A673 (cell line): ENCODE results near the gene PGK1. TPM values are rescaled to one million over a fixed set of nuclear protein-coding genes. Genes with fewer than 3 reads are reported as not detected.
"Not testable (repeated sequence)": the region's sequence is repeated elsewhere in the genome, so short reads cannot be mapped to it uniquely, and the experiment has no call there.

ENCODE experiments used
- BruUV-seq: library from RNA; stranded (reverse); fragments of 400-500 nt; replicated peaks from 2 replicates; lab custom pipeline; 2021; lab: Mats Ljungman, UMichigan
- CTCF ChIA-PET: fragments of 300-600 bp; sonication (Branson Sonifier 250); formaldehyde crosslinking; loops from one replicate; lab custom pipeline; 2022; ENCODE audit warnings: antibody characterized with exemption; lab: Charles Lee
- POLR2A ChIA-PET: fragments of 300-600 bp; sonication (Branson Sonifier 250); formaldehyde crosslinking; loops from one replicate; lab custom pipeline; 2022; ENCODE audit warnings: antibody characterized with exemption; ENCODE audit not compliant: low non-redundant PET; lab: Charles Lee
- DNase-seq: peaks from one replicate; pipeline ENCODE4 v3.0.0-alpha.2; 2015; ENCODE audit warnings: low spot score
- H3K27ac ChIP-seq: fragments of 200-600 bp; sonication (generic); 2 replicates; pipeline ENCODE4 v1.5.1; 2016; ENCODE audit warnings: mixed run types, low read depth, mild to moderate bottlenecking, mixed read lengths, antibody characterized with exemption, low read length; ENCODE audit not compliant: poor library complexity, severe bottlenecking
- H3K27me3 ChIP-seq: fragments of 200-600 bp; sonication (generic); replicated peaks from 2 replicates; pipeline ENCODE4 v1.6.1; 2017; ENCODE audit warnings: mixed run types, low read depth, mild to moderate bottlenecking, mixed read lengths, antibody characterized with exemption, low read length; ENCODE audit not compliant: insufficient read depth, poor library complexity
- H3K36me3 ChIP-seq: fragments of 200-600 bp; sonication (generic); 2 replicates; pipeline ENCODE4 v1.6.1; 2016; ENCODE audit warnings: mixed run types, mild to moderate bottlenecking, mixed read lengths, antibody characterized with exemption, low read length; ENCODE audit not compliant: insufficient read depth, poor library complexity, severe bottlenecking
- H3K4me1 ChIP-seq: fragments of 200-600 bp; sonication (generic); 2 replicates; pipeline ENCODE4 v1.6.1; 2017; ENCODE audit warnings: mixed run types, mild to moderate bottlenecking, mixed read lengths, antibody characterized with exemption, low read length; ENCODE audit not compliant: insufficient read depth, poor library complexity, severe bottlenecking
- H3K4me3 ChIP-seq: fragments of 200-600 bp; sonication (generic); 2 replicates; pipeline ENCODE4 v1.5.1; 2016; ENCODE audit warnings: low read depth, mixed run types, mild to moderate bottlenecking, mixed read lengths, low read length; ENCODE audit not compliant: poor library complexity, severe bottlenecking
- H3K9me3 ChIP-seq: fragments of 200-600 bp; sonication (generic); 2 replicates; pipeline ENCODE4 v1.6.1; 2016; ENCODE audit warnings: mixed run types, low read depth, mild to moderate bottlenecking, mixed read lengths, antibody characterized with exemption, low read length; ENCODE audit not compliant: poor library complexity, severe bottlenecking
- CTCF ChIP-seq: fragments of 300-800, 200-600 bp; sonication (generic); conservative IDR thresholded peaks from 2 replicates; pipeline ENCODE4 v1.5.1; 2017; ENCODE audit warnings: low read depth, mild to moderate bottlenecking, antibody characterized with exemption, low read length, moderate library complexity, mixed read lengths
- EZH2 ChIP-seq: fragments of 200-600 bp; sonication (generic); IDR thresholded peaks from 2 replicates; pipeline ENCODE4 v1.6.1; 2017; ENCODE audit warnings: borderline replicate concordance, low read depth, mild to moderate bottlenecking, mixed read lengths, antibody characterized with exemption, low read length; ENCODE audit not compliant: poor library complexity, severe bottlenecking
- intact Hi-C: fragments of 100-400 bp; cut with micrococcal nuclease; formaldehyde crosslinking; loops from one replicate; pipeline ENCODE4 v1.10.0; 2022; ENCODE audit not compliant: unreplicated experiment
- total RNA-seq: library from RNA; stranded (reverse); gene quantifications from 2 replicates; pipeline ENCODE4 v1.2.3, GENCODE V29; 2021

Gene PGK1
- total RNA-seq, 1 experiment from 2014 or later = 438 TPM

- H3K36me3 ChIP-seq = no peaks in the 10 kb centered on the region
- no peak for TF ChIP-seq CTCF
- TF ChIP-seq EZH2 = no peak
- intact Hi-C loops = no loop called here
- BruUV-seq = no TSS peak
- ChIA-PET POLR2A (no interaction called here), CTCF (no interaction called here)
- DNase-seq = no peak
- H3K27ac ChIP-seq = no peak overlapping the region
- H3K4me3 ChIP-seq = no peak overlapping the region
- no peaks in the 10 kb centered on the region for H3K4me1 ChIP-seq
- no peaks in the 10 kb centered on the region for H3K27me3 ChIP-seq
- H3K9me3 ChIP-seq = no peaks in the 10 kb centered on the region
Measured at GRCh38 chrX:78066110-78066509, 37.9 kb upstream of the PGK1 start.

- ChIA-PET CTCF (no interaction called here), POLR2A (interaction anchor here (0.6 kb wide), 1 partner anchor 1898 kb away, joined by 3 read pairs; the partner anchor contains the start of gene PBDC1)
- no TSS peak for BruUV-seq
- H3K27me3 ChIP-seq = no peaks in the 10 kb centered on the region
- no peaks in the 10 kb centered on the region for H3K9me3 ChIP-seq
- no peak overlapping the region for H3K27ac ChIP-seq
- intact Hi-C loops = no loop called here
- H3K4me1 ChIP-seq = no peaks in the 10 kb centered on the region
- H3K36me3 ChIP-seq = no peaks in the 10 kb centered on the region
- TF ChIP-seq CTCF (no peak), EZH2 (no peak)
- H3K4me3 ChIP-seq = no peak overlapping the region
- no peak for DNase-seq
Measured at GRCh38 chrX:78071331-78071730, 32.7 kb upstream of the PGK1 start.

- POLR2A ChIA-PET, DNase-seq, H3K36me3 ChIP-seq, H3K9me3 ChIP-seq, H3K27me3 ChIP-seq, BruUV-seq, H3K4me1 ChIP-seq, H3K27ac ChIP-seq, intact Hi-C loops, H3K4me3 ChIP-seq, CTCF ChIA-PET: not testable (repeated sequence)
Measured at GRCh38 chrX:78073147-78074077, 30.6 kb upstream of the PGK1 start.
